Esophagus squamous epithelium (tissue), 5 donors: Measurements from ENCODE around the gene CCNI. TPM values are rescaled to one million over a fixed set of nuclear protein-coding genes. Genes with fewer than 3 reads are reported as not detected.

Experiments
- DNase-seq: peaks from one replicate; lab custom pipeline; 2025; lab: John Stamatoyannopoulos, UW
- H3K27ac ChIP-seq, 4 donors: fragments of 200-600 bp; sonication (generic); one replicate each; pipeline ENCODE4 v1.5.1; 2016 to 2019; ENCODE audit warnings: mild to moderate bottlenecking in 1 of 4
- H3K27me3 ChIP-seq, 4 donors: fragments of 200-600 bp; sonication (generic); 1 replicate in 3 of 4; 2 replicates in 1 of 4; pipeline versions ENCODE4 v1.5.1 to v1.6.0; 2017 to 2021; ENCODE audit warnings: antibody characterized with exemption in 1 of 4
- H3K36me3 ChIP-seq, 3 donors: fragments of 200-600 bp; sonication (generic); one replicate each; pipeline ENCODE4 v1.5.1; 2016 to 2019
- H3K4me1 ChIP-seq, 3 donors: fragments of 200-600 bp; sonication (generic); one replicate each; pipeline ENCODE4 v1.5.1; 2017 to 2019
- H3K4me3 ChIP-seq, 4 donors: fragments of 200-600 bp; sonication (generic); 1 replicate in 3 of 4; 2 replicates in 1 of 4; pipeline ENCODE4 v1.5.1; 2016 to 2019; ENCODE audit warnings: mild to moderate bottlenecking in 2 of 4, moderate library complexity in 1 of 4
- H3K9me3 ChIP-seq, 3 donors: fragments of 200-600 bp; sonication (generic); one replicate each; pipeline ENCODE4 v1.5.1; 2016 to 2019
- CTCF ChIP-seq, 6 experiments: fragments of 450-650 bp in 4 of 6; fragments of 200-600 bp in 2 of 6; sonication (generic) in 2 of 6; IDR thresholded peaks; one replicate each; pipeline ENCODE4 v1.5.1; 2016 to 2019; ENCODE audit warnings: antibody characterized with exemption in 6 of 6, mild to moderate bottlenecking in 4 of 6, moderate library complexity in 4 of 6
- POLR2A ChIP-seq, 4 donors: fragments of 450-650 bp; IDR thresholded peaks; one replicate each; pipeline ENCODE4 v1.6.1; 2017; ENCODE audit warnings: antibody characterized with exemption in 4 of 4, mild to moderate bottlenecking in 4 of 4, moderate library complexity in 3 of 4
- WGBS, 2 donors: methylation state at CpG; one replicate each; pipeline ENCODE4 v1.1.5; 2018; 5-methylcytosine and 5-hydroxymethylcytosine counted together
- intact Hi-C: fragments of 100-400 bp; cut with DNase I; formaldehyde crosslinking; loops from one replicate; pipeline ENCODE4 v1.15.0; 2022
- total RNA-seq, 4 donors: library from RNA; depleted of rRNA; stranded (reverse); fragments of >200 nt; gene quantifications; one replicate each; pipeline ENCODE4 v1.1.0, GENCODE V29; 2016
- donor health status: DM: yes; HTN: yes; CAD: no.

Gene CCNI
- total RNA-seq, 4 donors from 2014 or later, result 123 to 282 (median 159) TPM

GRCh38 chr4:77021614-77022089, 54.1 kb downstream of the CCNI start:
- intact Hi-C loops, result no loop called here
- Histone ChIP-seq H3K27me3 (no peaks in the 10 kb centered on the region), H3K36me3 (peaks cover 0 to 77% (median 9%) of the 10 kb centered on the region in 3 donors), H3K27ac (peak overlapping the region; percentile 35 to 51 (median 40)), H3K4me3 (no peak overlapping the region), H3K4me1 (peaks cover 0 to 14% (median 8%) of the 10 kb centered on the region in 3 donors), H3K9me3 (no peaks in the 10 kb centered on the region)
- no peak for DNase-seq
- 24 to 25% methylated on average over 5 of the region's 5 CpGs for WGBS, 2 donors
- TF ChIP-seq POLR2A (IDR thresholded peaks at IDR 0.05), result no peak
- no peak for TF ChIP-seq CTCF (IDR thresholded peaks at IDR 0.05)

- Histone ChIP-seq H3K27ac (no peak overlapping the region), H3K4me3 (no peak overlapping the region), H3K4me1 (peaks cover 0 to 14% (median 8%) of the 10 kb centered on the region in 3 donors), H3K9me3 (no peaks in the 10 kb centered on the region), H3K27me3 (no peaks in the 10 kb centered on the region), H3K36me3 (peaks cover 0 to 81% (median 15%) of the 10 kb centered on the region in 3 donors)
- intact Hi-C loops, result no loop called here
- no peak for DNase-seq
- TF ChIP-seq CTCF (IDR thresholded peaks at IDR 0.05) (no peak), POLR2A (IDR thresholded peaks at IDR 0.05) (no peak)
- WGBS, 2 donors, result 87 to 96% methylated on average over 3 of the region's 3 CpGs
These were observed 55.8 kb downstream of the CCNI start for GRCh38 chr4:77020017-77020416.

- Histone ChIP-seq H3K36me3 (peaks cover 0 to 49% (median 6%) of the 10 kb centered on the region in 3 donors), H3K4me1 (peaks cover 0 to 6% (median 6%) of the 10 kb centered on the region in 3 donors), H3K9me3 (no peaks in the 10 kb centered on the region), H3K4me3 (no peak overlapping the region), H3K27me3 (no peaks in the 10 kb centered on the region), H3K27ac (no peak overlapping the region)
- intact Hi-C loops, result no loop called here
- 50% methylated on average over 1 of the region's 1 CpG for WGBS, 2 donors
- DNase-seq, result no peak
- TF ChIP-seq CTCF (IDR thresholded peaks at IDR 0.05), result no peak
- TF ChIP-seq POLR2A (IDR thresholded peaks at IDR 0.05), result no peak
These were observed 60.4 kb downstream of the CCNI start for GRCh38 chr4:77015390-77015789.

GRCh38 chr4:77014256-77014655, 61.5 kb downstream of the CCNI start:
- TF ChIP-seq POLR2A (IDR thresholded peaks at IDR 0.05), result no peak
- TF ChIP-seq CTCF (IDR thresholded peaks at IDR 0.05), result no peak
- 73 to 91% methylated on average over 1 of the region's 1 CpG for WGBS, 2 donors
- H3K27ac ChIP-seq, result no peak overlapping the region
- no peak overlapping the region for H3K4me3 ChIP-seq
- peaks cover 0 to 39% (median 6%) of the 10 kb centered on the region in 3 donors for H3K36me3 ChIP-seq
- no peak for DNase-seq
- peaks cover 0 to 6% (median 6%) of the 10 kb centered on the region in 3 donors for H3K4me1 ChIP-seq
- intact Hi-C loops, result no loop called here
- H3K27me3 ChIP-seq, result no peaks in the 10 kb centered on the region
- no peaks in the 10 kb centered on the region for H3K9me3 ChIP-seq

- no peak overlapping the region for H3K4me3 ChIP-seq
- no peak for DNase-seq
- no peaks in the 10 kb centered on the region for H3K9me3 ChIP-seq
- H3K36me3 ChIP-seq, result peaks cover 0 to 32% (median 6%) of the 10 kb centered on the region in 3 donors
- H3K27me3 ChIP-seq, result no peaks in the 10 kb centered on the region
- intact Hi-C loops, result no loop called here
- peaks cover 3 to 14% (median 12%) of the 10 kb centered on the region in 3 donors for H3K4me1 ChIP-seq
- 62% methylated on average over 5 of the region's 5 CpGs; no CpG with 5 or more reads in 1 of the 2 donors for WGBS, 2 donors
- TF ChIP-seq CTCF (IDR thresholded peaks at IDR 0.05) (no peak), POLR2A (IDR thresholded peaks at IDR 0.05) (no peak)
- peak overlapping the region in 3 of 4 donors; percentile 31 to 59 (median 56) for H3K27ac ChIP-seq
These were observed 63.1 kb downstream of the CCNI start for GRCh38 chr4:77012726-77013125.
